ENCODE measurements around the gene SCP2.

SCP2 gene

GRCh38 chr1:53085405-53085804 is 158.3 kb downstream of the SCP2 start:
- DNase-seq = no peak

- no peak for DNase-seq
These were observed 159.5 kb downstream of the SCP2 start for GRCh38 chr1:53086491-53087070.

GRCh38 chr1:53087332-53088285 is 160.5 kb downstream of the SCP2 start:
- no peak for DNase-seq

GRCh38 chr1:53088616-53089300 is 161.7 kb downstream of the SCP2 start:
- no peak for DNase-seq

GRCh38 chr1:53089478-53090226 is 162.6 kb downstream of the SCP2 start:
- no peak for DNase-seq

- no peak for DNase-seq
These were observed 163.4 kb downstream of the SCP2 start for GRCh38 chr1:53090227-53091147.

DNA sequence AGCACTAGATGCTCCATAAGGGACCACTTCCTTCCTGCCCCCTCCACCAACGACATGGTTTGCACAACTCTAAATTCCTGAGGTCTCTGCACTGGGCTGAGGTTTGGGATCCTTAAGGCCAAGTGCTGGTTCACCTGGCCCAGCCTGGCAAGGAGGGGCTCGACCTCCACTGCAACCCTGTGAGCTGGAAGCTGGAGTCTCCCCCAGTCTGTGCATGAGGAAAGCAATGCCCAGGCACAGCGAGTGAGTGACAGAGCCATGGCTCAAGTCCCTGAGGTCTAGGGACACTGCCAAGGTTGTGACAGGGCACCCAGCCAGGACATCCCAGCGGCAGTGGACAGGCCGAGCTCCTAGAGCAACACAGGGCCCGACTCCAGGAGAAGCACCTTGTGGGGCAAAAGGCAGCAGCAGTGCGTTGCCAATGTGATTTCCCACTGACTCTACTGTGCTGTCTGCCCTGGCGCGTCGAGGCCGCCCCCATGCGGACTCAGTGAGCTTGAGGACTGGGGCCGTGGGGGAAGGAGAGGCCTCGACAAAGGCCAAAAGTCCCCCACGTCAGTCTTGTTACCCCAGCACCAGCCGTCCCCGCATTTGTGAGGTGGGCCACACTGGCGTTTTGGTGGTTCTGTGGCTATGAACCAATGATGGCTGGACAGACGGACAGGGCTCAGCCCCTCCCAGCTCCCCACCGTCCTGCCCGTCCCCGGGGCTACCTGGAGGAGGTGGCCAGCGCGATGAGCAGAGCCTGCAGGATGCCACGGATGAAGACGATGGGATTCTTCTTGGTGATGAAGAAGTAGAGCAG is 165.0 kb downstream of the SCP2 start:
- DNase-seq = no peak

GRCh38 chr1:53092659-53093450 is 165.8 kb downstream of the SCP2 start:
- no peak for DNase-seq

- no peak for DNase-seq
These were observed 166.3 kb downstream of the SCP2 start for GRCh38 chr1:53093451-53093754.

GRCh38 chr1:53093778-53094532 is 166.9 kb downstream of the SCP2 start:
- no peak for DNase-seq

- no peak for DNase-seq
These were observed 167.4 kb downstream of the SCP2 start for GRCh38 chr1:53094533-53094919.

Data from DMS153 (cell line).